Skin epidermis (tissue), 12 donors: Measurements from ENCODE around the gene SLCO3A1.

Source experiments
- H3K27ac ChIP-seq, 21 experiments: fragments of 200-600 bp; sonication (generic) in 11 of 21; one replicate each; pipeline ENCODE4 v1.5.0; 2020; ENCODE audit warnings: mild to moderate bottlenecking in 3 of 21, inconsistent platforms in 2 of 21, moderate library complexity in 2 of 21
- H3K4me3 ChIP-seq, 7 experiments: fragments of 200-600 bp; sonication (generic) in 2 of 7; one replicate each; pipeline ENCODE4 v1.5.0; 2020; ENCODE audit warnings: inconsistent platforms in 2 of 7, mild to moderate bottlenecking in 2 of 7, moderate library complexity in 1 of 7

Gene SLCO3A1

DNA sequence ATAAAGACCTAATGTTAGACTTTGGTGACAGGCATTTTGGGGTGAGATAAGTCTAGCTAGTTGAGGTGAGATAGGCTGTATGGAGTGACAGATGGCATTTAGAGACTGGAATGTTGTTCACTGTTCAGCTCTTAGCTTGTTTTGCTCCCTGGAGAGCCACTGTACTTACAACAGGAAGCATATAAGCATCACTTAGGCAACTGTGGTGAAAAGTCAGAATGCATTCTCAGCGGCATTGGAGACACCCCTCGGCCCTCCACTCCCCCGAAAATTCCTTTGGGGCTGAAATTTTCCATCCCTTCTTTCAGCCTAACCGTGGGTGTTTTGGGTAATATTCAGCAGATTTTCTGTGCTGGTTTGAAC lies 73.4 kb downstream of the SLCO3A1 start:
- Histone ChIP-seq H3K27ac (peak overlapping the region in 2 of 21 experiments; percentile 11 to 34), H3K4me3 (no peak overlapping the region)

- H3K4me3 ChIP-seq, result no peak overlapping the region
- peak overlapping the region in 3 of 21 experiments; percentile 4 to 34 (median 11) for H3K27ac ChIP-seq
These were observed 74.1 kb downstream of the SLCO3A1 start for GRCh38 chr15:91927585-91927984.

GRCh38 chr15:91928675-91929074 lies 75.2 kb downstream of the SLCO3A1 start:
- Histone ChIP-seq H3K4me3 (no peak overlapping the region), H3K27ac (peak overlapping the region in 1 of 21 experiments; percentile 27)

DNA sequence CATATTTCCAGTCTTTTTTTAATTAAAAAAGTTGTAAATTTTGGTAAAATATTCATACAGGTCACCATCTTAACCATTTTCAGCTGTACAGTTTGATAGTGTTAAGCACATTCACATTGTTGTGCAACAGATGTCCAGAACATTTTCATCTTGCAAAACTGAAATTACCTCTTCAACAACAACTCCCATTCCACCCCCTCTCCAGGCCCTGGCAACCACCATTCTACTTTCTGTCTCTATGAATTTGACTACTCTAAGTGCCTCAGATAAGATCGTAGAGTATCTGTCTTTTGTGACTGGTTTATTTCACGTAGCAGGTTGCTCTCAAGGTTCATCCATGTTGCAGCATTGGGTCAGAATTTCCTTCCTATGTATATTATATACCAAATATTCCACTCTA lies 76.0 kb downstream of the SLCO3A1 start:
- H3K27ac ChIP-seq, result no peak overlapping the region
- H3K4me3 ChIP-seq, result no peak overlapping the region

- Histone ChIP-seq H3K27ac (peak overlapping the region in 1 of 21 experiments; percentile 39), H3K4me3 (no peak overlapping the region)
These were observed 76.6 kb downstream of the SLCO3A1 start for GRCh38 chr15:91930092-91930491.

DNA sequence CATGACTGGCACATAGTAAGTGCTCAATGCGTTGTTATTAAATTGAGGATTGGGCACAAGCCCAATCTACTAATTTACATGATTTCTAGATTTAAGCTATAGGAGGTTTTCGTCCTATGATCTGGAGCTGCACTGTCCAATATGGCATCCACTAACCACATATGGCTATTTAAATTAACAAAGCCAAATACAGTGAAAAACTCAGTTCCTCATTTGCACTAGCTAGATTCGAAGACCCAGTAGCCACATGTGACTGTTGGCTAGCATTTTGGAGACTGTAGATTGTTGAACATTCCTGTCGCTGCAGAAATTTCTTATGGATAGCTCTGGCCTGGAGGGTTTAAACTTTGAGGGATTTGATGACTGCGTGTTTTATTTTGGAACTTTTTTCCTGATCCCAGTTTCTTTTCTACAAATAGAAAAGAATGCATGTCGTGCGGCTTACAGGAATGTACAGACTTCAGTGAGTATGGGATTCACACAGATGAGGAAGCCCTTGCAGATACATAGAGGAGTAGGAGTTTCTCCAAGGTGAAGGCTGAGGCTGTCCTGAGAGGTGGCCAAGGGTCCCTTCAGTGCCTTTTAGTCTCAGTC lies 82.8 kb downstream of the SLCO3A1 start:
- no peak overlapping the region for H3K4me3 ChIP-seq

GRCh38 chr15:91936927-91937326 lies 83.4 kb downstream of the SLCO3A1 start:
- H3K27ac ChIP-seq, result peak overlapping the region in 6 of 21 experiments; percentile 12 to 52 (median 31)
- H3K4me3 ChIP-seq, result no peak overlapping the region

More for the DNA sequence above, 82.8 kb downstream of the SLCO3A1 start:
- H3K27ac ChIP-seq, result peak overlapping the region in 5 of 21 experiments; percentile 12 to 52 (median 34)

DNA sequence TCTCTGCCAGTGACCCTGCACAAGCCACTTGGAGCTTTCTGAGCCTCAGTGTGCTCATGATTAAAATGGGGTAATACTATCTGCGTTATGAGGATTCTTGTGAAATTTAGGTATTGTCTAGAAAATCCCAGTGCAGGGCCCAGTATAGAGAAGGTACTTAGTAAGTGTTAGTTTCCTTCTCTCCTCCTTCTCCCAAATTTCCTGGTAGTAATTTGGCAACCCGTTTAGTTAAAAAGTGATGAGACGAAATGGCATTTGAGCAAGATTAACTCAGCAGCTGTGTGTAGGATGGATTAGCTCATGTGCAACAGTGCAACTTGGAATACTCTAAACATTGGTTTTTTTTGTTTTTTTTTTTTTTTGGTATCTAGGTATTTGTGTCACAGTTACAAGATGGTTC lies 84.6 kb downstream of the SLCO3A1 start:
- no peak overlapping the region for H3K27ac ChIP-seq
- no peak overlapping the region for H3K4me3 ChIP-seq

GRCh38 chr15:91939403-91939831 lies 85.9 kb downstream of the SLCO3A1 start:
- no peak overlapping the region for H3K4me3 ChIP-seq
- H3K27ac ChIP-seq, result no peak overlapping the region

- Histone ChIP-seq H3K4me3 (no peak overlapping the region), H3K27ac (peak overlapping the region in 15 of 21 experiments; percentile 16 to 86 (median 51))
These were observed 87.2 kb downstream of the SLCO3A1 start for GRCh38 chr15:91940496-91941381.

- Histone ChIP-seq H3K4me3 (no peak overlapping the region), H3K27ac (peak overlapping the region in 20 of 21 experiments; percentile 28 to 86 (median 71))
These were observed 88.6 kb downstream of the SLCO3A1 start for GRCh38 chr15:91941871-91942658.

DNA sequence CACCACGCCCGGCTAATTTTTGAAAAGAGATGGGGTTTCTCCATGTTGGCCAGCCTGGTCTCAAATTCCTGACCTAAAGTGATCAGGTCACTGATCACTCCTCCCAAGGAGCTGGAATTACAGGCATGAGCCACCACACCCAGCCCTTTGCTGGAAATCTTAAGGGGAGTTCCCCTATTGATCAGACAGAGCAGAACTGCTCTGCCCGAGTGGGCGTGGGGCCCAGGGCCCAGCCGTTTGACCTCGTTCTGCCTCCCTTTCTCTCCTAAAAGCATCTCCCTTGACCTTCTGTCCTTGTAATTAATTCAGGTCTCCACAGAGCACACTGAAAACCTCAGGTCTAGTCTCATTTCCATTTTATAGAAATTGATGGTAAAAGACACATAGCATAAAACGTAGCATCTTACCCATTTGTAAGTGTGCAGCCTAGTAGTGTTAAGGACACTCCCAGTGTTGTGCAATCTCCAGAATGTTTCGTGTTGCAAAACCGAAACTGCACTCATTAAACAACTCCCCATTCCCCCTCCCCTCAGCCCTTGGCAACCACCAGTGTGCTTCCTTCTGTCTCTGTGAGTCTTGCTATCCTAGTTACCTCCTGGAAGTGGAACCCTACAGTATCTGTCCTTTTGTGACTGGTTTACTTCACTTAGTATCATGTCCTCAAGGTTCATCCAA lies 89.3 kb downstream of the SLCO3A1 start:
- Histone ChIP-seq H3K4me3 (peak overlapping the region in 1 of 7 experiments; percentile 5), H3K27ac (peak overlapping the region in 20 of 21 experiments; percentile 52 to 86 (median 71))

DNA sequence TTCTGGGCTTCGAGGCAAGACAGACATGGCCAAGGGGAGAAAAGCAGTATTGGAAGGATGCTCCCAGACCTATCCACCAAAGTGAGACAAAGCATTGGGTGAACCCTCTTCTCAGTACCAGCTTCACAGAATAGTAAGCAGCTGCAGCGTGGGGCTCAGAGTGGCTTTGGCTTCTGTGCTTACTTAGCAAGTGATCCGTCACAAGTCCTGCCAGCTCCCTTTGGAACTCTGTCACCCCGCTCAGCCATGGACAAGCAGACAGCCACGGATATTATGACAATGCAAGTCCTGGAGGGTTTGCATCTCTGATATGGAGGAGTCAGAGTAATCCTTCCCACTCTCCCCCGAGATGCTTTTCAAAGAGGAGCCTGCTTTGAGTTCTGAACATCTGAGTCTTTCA lies 90.8 kb downstream of the SLCO3A1 start:
- peak overlapping the region in 12 of 21 experiments; percentile 16 to 86 (median 74) for H3K27ac ChIP-seq
- H3K4me3 ChIP-seq, result no peak overlapping the region

- H3K27ac ChIP-seq, result peak overlapping the region in 3 of 21 experiments; percentile 3 to 81 (median 20)
- H3K4me3 ChIP-seq, result no peak overlapping the region
These were observed 91.9 kb downstream of the SLCO3A1 start for GRCh38 chr15:91945385-91945784.

GRCh38 chr15:91946075-91946474 lies 92.6 kb downstream of the SLCO3A1 start:
- H3K4me3 ChIP-seq, result no peak overlapping the region
- H3K27ac ChIP-seq, result peak overlapping the region in 7 of 21 experiments; percentile 3 to 81 (median 27)

DNA sequence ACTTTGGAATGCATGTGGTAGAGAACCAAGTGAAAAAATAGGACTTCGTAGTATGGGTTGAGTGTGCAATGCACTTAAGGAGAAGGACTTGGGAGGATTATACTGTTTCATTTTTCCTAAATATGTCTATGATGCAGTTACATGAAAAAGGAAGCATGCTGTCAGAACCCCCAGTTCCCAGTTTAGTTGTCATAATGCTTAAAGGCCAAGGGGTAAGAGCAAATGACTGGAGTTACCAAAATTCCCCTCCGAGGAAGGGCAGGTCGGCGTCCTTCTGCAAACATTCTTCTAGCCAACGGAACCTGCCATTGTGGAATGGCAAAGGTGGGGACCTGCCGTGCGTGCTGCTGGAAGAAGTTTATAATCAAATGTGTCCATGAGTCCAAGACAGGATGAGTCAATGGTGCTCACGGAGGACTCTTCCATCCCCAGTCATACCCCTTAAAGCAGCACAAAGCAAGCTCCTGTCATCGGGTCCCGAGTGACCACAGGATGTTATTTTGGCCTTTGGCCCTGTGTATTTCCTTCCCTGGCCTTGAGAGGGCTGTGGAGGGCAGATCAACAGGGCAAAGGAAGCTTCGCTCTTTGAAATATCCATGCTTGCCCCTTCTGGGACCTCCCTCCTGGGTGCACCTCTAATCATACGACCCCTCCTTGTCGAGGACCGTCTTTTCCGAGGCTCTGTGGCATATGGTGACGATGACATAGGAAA lies 93.2 kb downstream of the SLCO3A1 start:
- no peak overlapping the region for H3K4me3 ChIP-seq
- H3K27ac ChIP-seq, result peak overlapping the region in 19 of 21 experiments; percentile 8 to 81 (median 62)

GRCh38 chr15:91947293-91947679 lies 93.8 kb downstream of the SLCO3A1 start:
- peak overlapping the region in 19 of 21 experiments; percentile 7 to 81 (median 62) for H3K27ac ChIP-seq
- H3K4me3 ChIP-seq, result no peak overlapping the region

- peak overlapping the region in 19 of 21 experiments; percentile 7 to 81 (median 62) for H3K27ac ChIP-seq
- no peak overlapping the region for H3K4me3 ChIP-seq
These were observed 94.4 kb downstream of the SLCO3A1 start for GRCh38 chr15:91947683-91948608.
